ENCODE results near the gene GLIPR1.
"Not testable (repeated sequence)": the region's sequence is repeated elsewhere in the genome, so short reads cannot be mapped to it uniquely, and the experiment has no call there.

Gene GLIPR1

DNA sequence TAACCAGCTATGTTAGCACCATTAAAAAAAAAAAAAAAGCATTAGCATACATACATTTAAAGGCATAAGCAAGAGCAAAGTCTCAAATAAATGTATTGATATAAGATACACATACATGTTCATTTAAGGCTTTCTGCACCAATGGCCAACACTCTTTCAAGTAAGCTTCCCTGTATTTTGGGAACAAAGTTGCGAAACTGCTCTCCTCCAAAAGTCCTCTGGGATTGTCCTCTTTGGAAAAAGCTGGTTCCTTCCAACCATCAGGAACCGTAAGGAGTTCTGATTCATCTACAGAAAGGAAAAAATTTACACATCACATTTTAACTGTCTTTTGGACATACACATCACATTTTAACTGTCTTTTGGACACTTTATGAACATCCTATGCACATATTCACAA is 27.6 kb downstream of the GLIPR1 start:
- H3K4me1 ChIP-seq, result peaks cover 0 to 34% (median 14%) of the 10 kb centered on the region in 4 donors
- TF ChIP-seq, protein P1, sequence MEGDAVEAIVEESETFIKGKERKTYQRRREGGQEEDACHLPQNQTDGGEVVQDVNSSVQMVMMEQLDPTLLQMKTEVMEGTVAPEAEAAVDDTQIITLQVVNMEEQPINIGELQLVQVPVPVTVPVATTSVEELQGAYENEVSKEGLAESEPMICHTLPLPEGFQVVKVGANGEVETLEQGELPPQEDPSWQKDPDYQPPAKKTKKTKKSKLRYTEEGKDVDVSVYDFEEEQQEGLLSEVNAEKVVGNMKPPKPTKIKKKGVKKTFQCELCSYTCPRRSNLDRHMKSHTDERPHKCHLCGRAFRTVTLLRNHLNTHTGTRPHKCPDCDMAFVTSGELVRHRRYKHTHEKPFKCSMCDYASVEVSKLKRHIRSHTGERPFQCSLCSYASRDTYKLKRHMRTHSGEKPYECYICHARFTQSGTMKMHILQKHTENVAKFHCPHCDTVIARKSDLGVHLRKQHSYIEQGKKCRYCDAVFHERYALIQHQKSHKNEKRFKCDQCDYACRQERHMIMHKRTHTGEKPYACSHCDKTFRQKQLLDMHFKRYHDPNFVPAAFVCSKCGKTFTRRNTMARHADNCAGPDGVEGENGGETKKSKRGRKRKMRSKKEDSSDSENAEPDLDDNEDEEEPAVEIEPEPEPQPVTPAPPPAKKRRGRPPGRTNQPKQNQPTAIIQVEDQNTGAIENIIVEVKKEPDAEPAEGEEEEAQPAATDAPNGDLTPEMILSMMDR (IDR thresholded peaks at IDR 0.05), result no peak
- H3K9me3 ChIP-seq, result no peaks in the 10 kb centered on the region
- H3K27ac ChIP-seq, result no peak overlapping the region
- intact Hi-C loops (cut with DNase I; ENCODE audit: low total_unique reads), result loop anchor here (10.0 kb wide), 1 partner anchor 173 kb away; the partner anchor contains the start of genes CAPS2 and GLIPR1L1
- peaks cover 9 to 40% (median 15%) of the 10 kb centered on the region in 3 donors for H3K36me3 ChIP-seq
- no peak for DNase-seq
- no peak overlapping the region for H3K4me3 ChIP-seq
- H3K27me3 ChIP-seq, result no peaks in the 10 kb centered on the region

GRCh38 chr12:75509621-75510020 is 29.1 kb downstream of the GLIPR1 start:
- Histone ChIP-seq H3K9me3 (no peaks in the 10 kb centered on the region), H3K27ac (no peak overlapping the region), H3K4me1 (peaks cover 0 to 34% (median 14%) of the 10 kb centered on the region in 4 donors), H3K4me3 (no peak overlapping the region), H3K36me3 (peaks cover 3 to 25% (median 3%) of the 10 kb centered on the region in 3 donors), H3K27me3 (no peaks in the 10 kb centered on the region)
- TF ChIP-seq, protein P1 (IDR thresholded peaks at IDR 0.05), result no peak
- intact Hi-C loops (cut with DNase I; ENCODE audit: low total_unique reads), result loop anchor here (5.0 to 10.0 kb wide), 2 partner anchors 175 to 523 kb away; partner anchors contain the start of genes CAPS2, GLIPR1L1 and PHLDA1
- DNase-seq, result no peak

DNA sequence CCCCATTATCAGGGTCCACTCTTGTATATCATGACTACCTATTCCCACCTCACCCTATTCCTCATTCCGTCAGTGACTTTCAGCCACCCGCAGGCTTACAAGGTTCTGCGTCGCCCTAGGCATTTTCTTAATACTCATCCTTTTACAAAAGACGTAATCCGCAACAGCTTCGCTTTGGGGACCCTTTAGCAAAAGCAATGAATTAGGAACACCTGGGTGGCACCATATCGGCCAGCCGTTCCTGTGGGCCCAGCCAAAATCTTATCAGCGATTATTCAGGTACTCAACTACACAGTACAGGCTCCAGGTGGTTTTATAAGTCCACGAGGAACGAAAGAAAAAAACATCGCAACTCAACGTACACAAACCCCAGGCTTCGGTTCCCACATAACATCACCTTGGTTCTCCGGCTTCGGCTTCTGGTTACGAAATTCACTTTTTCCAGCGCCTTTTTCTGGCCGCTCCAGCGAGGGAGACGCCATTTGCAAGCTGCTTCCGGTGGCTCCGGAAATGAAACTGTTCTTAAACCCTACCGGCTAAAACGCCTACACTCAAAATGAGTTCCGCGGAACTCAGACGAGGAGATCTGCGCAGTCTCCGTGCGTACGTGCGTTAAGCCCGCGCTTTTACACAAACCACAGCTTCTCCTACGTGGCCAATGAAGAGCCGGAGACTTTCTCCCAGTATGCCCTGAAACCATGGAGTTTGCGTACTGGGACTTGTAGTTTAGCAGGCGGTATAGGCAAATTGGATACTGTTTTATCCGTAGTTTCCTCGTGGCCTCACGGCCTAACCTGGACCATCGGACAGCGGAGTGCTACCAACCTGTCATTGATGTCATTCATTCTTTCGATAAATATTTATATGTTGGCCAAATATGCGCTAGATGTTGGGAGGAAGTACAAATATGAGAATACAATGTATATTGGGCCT is 30.8 kb downstream of the GLIPR1 start, which contains the start of gene KRR1:
Gene KRR1 (minus strand): TSS at position 494 of the 933 bp plus-strand sequence. CDS start 12 bp downstream, at position 482.
- Histone ChIP-seq H3K4me3 (peak within 1 kb of the TSS; percentile 66 to 84), H3K27me3 (no peaks in the 10 kb centered on the region), H3K36me3 (peaks cover 0 to 11% (median 0%) of the 10 kb centered on the region in 3 donors), H3K27ac (peak within 1 kb of the TSS; percentile 64 to 82), H3K9me3 (no peaks in the 10 kb centered on the region), H3K4me1 (peaks cover 0 to 34% (median 14%) of the 10 kb centered on the region in 4 donors)
- intact Hi-C loops (cut with DNase I; ENCODE audit: low total_unique reads), result loop anchor here (5.0 kb wide), 1 partner anchor 521 kb away; the partner anchor contains the start of gene PHLDA1
- TF ChIP-seq, protein P1 (IDR thresholded peaks at IDR 0.05), result peak in 1 of 2 experiments; percentile 32
- DNase-seq, result peak; percentile 90 to 96

- H3K4me1 ChIP-seq; H3K27ac ChIP-seq; H3K4me3 ChIP-seq; DNase-seq; H3K27me3 ChIP-seq; H3K36me3 ChIP-seq; H3K9me3 ChIP-seq; intact Hi-C loops (cut with DNase I; ENCODE audit: low total_unique reads): not testable (repeated sequence)
Measured at GRCh38 chr12:75521224-75521623, 40.7 kb downstream of the GLIPR1 start.

- intact Hi-C loops (cut with DNase I; ENCODE audit: low total_unique reads), result not testable (repeated sequence)
Measured at GRCh38 chr12:75522124-75522523, 41.6 kb downstream of the GLIPR1 start.

GRCh38 chr12:75525263-75525662 is 44.7 kb downstream of the GLIPR1 start:
- H3K27me3 ChIP-seq, result no peaks in the 10 kb centered on the region
- no peaks in the 10 kb centered on the region for H3K4me1 ChIP-seq
- TF ChIP-seq, protein P1 (IDR thresholded peaks at IDR 0.05), result no peak
- H3K4me3 ChIP-seq, result no peak overlapping the region
- intact Hi-C loops (cut with DNase I; ENCODE audit: low total_unique reads), result no loop called here
- H3K9me3 ChIP-seq, result no peaks in the 10 kb centered on the region
- DNase-seq, result no peak
- H3K27ac ChIP-seq, result no peak overlapping the region
- no peaks in the 10 kb centered on the region for H3K36me3 ChIP-seq

More at GRCh38 chr12:75522124-75522523, 41.6 kb downstream of the GLIPR1 start:
- not testable (repeated sequence) for H3K27ac ChIP-seq, DNase-seq, H3K4me3 ChIP-seq, H3K9me3 ChIP-seq, H3K36me3 ChIP-seq, H3K27me3 ChIP-seq, H3K4me1 ChIP-seq

Measured in tibial artery (tissue), 4 donors.